Inferior parietal cortex (tissue), 1 donor: ENCODE results near the gene SYTL4.

ENCODE experiments used
- DNase-seq: peaks from one replicate; pipeline ENCODE4 v3.0.0-alpha.2; 2016; ENCODE audit errors: extremely low spot score

The SYTL4 gene

DNA sequence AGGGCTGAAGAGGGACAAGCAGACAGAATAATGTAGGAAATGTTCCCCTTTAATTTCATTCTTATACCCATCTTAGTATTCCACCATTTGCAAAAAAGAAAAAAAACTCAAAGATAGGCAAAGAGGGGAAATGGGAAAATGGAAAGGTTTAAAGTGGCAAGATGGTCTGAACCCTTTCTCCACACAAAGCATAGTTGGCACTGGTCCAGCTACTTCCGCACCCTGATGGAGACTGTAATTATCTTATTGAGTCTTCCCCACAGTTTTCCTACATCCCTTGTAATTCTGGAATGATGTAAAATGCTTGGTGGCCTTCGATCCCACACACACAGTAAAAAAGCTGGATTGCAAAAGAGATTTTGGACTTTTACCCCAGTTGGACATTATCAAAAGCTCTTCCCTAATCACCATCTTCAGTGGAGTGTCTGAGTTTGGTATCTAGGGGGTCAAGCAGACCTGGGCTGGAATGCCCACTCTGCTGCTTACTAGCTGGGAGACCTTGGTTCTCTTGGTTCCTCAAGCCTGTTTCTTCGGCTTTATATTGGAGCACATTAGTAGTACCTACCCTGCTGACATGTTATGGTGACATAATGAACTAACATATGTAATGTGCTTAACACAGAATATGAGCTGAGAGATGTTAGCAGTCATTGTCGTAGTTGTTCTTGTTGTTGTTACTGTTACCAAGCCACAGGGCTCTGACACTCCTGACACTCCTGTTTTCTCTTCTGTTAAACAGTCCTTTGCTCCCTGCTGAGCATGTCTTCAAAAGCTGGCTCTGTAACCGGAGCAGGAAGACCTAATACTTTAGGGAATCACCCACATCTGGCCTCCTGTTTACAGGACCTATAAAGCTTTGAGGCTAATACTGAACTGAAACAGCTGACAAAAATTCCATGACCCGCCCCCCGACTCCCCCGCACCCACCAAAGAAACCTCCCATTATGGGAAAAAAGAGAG lies 83.2 kb downstream of the SYTL4 start:
- DNase-seq: no peak

DNA sequence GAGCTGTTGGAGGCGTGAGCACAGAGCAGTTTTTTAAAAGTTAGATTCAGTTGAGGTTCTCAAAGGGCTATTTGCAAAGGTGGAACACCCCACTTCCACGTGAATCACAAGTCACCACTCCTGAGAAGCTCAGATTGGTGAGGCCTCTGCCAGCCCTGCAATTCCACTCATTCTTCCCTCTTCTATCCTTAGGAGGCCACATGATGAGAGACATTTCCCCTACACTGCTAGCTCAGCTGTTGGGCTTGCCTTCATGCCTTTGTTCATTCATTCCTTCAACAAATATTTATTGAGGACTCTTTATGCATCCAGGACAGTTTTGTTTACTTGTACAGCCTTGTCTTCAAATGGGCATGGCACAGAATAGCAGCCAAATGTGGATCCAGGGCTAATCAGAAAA lies 84.2 kb downstream of the SYTL4 start:
- no peak for DNase-seq

DNA sequence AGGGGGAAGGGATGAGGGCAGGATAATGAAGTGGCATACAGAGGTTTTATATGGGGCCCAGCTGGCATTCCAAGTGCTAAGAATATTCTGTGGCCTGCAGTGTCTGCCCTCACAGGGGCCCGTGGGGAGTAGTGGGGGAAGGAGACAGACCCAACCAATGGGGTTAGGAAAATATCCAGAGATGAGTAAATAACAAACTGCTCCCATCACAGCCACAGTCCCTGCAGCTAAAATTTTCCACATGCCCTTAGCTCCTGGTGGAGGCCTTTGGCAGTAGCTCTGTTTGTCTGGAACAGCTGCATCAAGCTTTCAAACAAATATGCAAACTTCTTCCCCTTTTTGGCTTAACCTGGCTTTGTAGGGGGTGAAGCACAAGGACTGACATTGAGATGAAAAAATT lies 84.8 kb downstream of the SYTL4 start:
- DNase-seq: no peak

DNA sequence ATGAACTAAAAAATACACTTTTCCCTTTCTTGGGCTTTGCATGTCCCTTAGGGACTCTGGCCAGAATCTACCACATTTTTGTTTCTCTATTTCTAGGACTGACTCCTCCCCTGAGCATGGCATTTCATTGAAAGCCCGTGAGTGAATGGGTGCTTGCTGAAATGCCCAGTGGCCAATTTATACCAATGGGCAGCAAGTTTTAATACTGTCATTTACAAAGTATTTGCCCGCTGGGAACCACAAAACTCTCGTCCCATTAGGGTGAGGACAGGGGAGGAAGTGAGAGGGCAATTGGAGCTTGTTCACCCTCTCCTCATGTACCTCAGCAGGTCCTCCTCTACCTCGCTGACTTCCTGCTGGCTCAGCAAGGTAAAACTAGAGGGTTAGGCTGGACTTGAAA lies 86.8 kb downstream of the SYTL4 start:
- DNase-seq: no peak

DNA sequence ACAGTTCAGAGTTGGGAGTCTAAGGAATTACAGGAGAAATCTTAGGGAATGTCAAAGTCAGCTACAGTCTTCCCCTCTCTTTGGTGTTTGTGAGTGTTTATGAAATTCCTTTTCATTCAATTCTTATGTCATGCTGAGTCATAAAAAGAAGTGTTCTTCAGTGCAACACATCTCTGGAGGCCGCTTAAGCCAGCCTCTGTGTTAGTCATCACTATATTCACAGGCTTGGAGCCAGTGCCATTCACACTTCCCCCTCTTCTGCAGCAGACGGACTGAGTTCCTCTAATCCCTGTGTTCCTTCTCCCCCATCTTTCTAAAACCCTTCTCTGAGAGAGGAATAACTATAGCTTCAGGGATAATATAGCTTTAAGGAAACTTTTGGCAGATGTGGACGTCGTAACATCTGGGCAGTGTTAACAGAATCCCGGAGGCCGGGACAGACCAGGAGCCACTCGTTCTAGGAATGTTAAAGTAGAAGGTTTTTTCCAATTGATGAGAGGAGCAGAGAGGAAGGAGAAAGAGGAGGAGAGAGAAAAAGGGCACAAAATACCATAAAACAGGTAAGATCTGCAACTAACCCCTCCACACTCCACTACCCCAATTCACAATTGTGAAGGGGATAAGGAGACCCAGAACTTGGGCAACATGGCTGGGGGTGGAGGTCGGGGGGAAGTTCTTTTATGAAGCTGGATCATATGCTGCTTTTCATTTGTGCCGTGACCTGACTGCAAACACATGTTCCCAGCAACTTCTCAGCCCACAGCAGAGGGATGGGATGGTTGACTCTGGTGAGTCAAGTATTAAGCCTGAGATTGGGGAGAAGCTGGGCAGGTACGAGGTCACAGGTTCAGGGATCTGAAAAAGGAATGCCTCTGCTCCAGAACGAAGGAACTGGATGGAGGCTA lies 87.7 kb downstream of the SYTL4 start, which contains the start of gene SRPX2:
Gene SRPX2 (plus strand): TSS at position 244 of the 905 bp plus-strand sequence. CDS start 2,124 bp downstream, outside the sequence.
- DNase-seq: peak; percentile 15

DNA sequence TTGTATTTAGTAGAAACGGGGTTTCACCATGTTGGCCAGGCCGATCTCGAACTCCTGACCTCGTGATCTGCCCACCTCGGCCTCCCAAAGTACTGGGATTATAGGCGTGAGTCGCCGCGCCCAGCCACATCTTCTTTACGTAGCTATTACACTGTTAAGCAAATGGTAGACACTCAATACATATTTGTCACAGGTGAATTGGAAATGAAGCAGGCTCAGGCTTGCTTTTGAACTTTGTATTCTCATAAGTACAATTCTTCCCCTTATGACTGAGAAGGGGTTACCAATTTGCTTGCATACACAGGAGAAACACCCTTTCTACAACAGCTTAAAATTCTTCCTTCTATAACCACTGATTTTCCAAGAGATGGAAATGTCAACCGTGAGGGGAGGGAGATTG lies 88.7 kb downstream of the SYTL4 start:
- DNase-seq: no peak

DNA sequence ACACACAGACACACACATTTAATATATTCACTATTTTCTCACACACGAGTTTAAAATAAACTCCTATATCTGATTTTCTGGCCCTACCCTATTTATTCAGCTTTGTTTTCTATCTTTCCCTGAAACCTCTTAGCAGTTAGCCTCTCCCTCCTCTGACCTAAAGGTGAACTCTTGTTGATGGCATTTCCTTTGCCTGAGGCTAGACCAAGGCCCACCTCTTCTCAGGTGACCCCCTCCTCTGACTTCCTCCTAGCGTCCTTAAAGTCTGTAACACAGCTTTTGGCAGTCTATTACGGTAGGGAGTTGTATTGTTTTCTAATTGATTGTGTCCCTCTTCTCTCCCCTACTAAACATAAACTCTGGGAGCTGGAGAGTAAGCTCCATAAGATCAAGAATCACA lies 89.6 kb downstream of the SYTL4 start:
- DNase-seq: no peak

DNA sequence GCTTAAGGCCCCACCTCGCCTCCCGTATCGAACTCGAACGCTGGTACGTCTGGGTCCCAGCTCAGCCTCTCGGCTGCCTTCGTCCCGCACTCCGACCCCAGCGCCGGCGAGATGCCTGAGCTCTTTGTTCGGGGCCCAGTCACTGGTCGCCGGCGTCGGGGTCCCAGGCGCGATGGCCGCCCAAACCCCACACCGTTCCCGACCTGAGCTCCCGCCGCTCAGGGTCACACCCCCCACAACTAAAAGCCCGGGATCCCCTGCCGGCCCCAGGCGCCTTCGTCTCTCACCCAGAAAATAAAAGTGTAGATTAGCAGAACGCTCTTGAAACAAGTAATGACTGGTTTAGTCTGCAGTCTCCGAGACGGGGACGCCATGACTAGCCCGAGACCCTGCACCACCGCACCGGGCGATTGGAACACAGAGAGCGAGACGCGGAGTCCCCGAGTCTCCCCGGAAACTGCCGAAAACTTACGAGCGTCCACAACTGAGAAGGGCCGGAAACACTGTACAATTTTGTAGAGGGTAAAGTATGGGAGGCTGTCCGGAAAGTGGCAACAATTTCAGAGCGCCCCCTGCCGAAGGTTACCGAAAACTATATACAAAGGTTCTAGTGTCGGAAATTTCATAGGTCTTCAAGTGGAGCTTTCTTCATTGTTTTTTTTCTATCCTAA lies 95.5 kb downstream of the SYTL4 start, which contains the start of gene TSPAN6:
Gene TSPAN6 (minus strand): TSS at position 486 of the 671 bp plus-strand sequence. CDS start 112 bp downstream, at position 374.
- peak; percentile 60 for DNase-seq

DNA sequence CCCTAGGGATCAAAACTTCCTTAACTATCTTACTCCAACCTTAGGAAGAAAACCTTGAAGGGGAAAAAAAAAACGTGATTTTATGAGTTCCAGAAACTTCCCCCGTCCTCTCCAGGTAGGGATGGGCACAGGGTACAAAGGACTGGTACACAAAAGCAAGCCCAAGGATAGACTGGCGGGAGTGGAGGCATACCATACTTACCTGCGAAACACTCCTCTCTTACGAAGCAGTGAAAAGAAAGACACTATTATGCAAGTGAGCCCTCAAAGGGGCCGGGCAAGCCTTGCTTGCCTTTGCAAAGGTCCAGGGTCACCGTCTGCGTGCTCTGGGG lies 96.0 kb downstream of the SYTL4 start:
- no peak for DNase-seq

DNA sequence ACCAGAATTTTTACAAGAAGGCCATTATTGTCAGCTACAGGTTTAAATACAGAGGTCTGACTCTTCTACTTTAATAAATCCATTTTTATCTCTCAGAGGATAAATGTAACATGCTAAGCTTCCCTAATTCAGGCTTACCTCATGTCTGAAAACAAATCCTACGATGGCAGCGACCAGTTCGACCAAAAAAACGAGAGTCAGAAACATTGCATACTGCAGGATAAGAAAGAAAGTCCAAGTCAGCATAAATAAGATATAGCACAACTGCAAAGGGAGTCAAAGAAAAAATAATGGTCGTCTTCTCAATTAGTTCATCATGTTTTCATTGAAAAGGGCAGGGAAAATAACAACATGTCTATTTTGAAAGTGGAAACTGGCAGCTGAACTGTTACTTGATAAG lies 96.9 kb downstream of the SYTL4 start:
- DNase-seq: no peak

DNA sequence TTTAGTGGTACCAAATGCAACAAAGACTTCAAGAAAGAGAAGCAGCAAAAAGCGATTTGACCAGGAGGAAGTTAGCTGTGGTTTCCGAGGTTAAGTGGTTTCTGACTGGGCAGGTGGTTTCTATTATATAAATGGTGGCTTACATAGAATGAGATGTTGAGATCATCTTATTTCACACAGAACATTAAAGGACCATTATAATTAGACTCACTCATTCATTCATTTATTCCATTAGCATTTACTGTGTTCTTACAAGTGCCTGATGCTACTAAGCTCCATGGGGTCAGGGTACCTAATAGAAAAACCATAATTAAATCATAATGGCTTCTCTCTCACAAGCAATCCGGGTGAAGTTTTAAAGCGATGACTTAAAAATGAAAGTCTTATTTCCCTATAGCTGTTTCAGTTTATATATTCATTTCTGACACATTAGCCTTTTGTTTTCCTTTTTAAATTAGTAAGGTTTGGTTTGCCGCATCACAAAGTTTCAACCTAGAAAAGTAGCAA lies 105.9 kb downstream of the SYTL4 start:
- no peak for DNase-seq
